SH-SY5Y (cell line): ENCODE data around the gene GPR55.

Experiments used
- GATA2 ChIP-seq: IDR thresholded peaks from 2 replicates; pipeline ENCODE4 v1.6.1; 2011; ENCODE audit warnings: mild to moderate bottlenecking, low read depth, low read length
- GATA3 ChIP-seq: IDR thresholded peaks from 2 replicates; pipeline ENCODE4 v1.6.1; 2011; ENCODE audit warnings: low read depth, mild to moderate bottlenecking, low read length, moderate library complexity

- TF ChIP-seq GATA2: no peak
- TF ChIP-seq GATA3: no peak
These were observed 18.2 kb upstream of the GPR55 start for GRCh38 chr2:230942920-230943896.
